NCI-H1417 treated with DMSO at 0.1 percent for 48 hours (cell line): ENCODE data around the gene CEP72.
"Not testable (repeated sequence)": the region's sequence is repeated elsewhere in the genome, so short reads cannot be mapped to it uniquely, and the experiment has no call there.

ENCODE experiments used
- DNase-seq: peaks from one replicate; lab custom pipeline; 2025; lab: John Stamatoyannopoulos, UW

The CEP72 gene

DNA sequence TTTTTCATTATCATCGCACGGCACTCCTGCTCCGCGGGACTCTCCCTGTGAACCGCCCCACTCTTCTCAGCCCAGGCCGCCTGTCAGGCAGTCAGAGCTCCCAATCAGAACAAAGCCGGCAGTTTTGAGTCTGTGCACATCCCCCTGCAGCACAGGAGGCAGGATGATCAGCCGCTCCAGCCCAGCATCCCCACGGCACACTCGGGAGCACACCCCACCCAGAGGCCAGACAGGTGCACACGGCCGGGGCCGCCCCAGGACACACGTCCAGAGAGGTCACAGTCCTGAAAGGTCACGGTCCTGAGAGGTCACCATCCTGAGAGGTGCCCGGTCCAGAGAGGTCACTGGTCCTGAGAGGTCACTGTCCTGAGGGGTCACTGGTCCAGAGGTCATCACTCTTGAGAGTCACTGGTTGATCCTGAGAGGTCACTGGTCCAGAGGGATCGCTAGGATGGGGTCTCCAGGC is 72.6 kb downstream of the CEP72 start:
- no peak for DNase-seq

GRCh38 chr5:685262-686171 is 73.4 kb downstream of the CEP72 start:
- no peak for DNase-seq

DNA sequence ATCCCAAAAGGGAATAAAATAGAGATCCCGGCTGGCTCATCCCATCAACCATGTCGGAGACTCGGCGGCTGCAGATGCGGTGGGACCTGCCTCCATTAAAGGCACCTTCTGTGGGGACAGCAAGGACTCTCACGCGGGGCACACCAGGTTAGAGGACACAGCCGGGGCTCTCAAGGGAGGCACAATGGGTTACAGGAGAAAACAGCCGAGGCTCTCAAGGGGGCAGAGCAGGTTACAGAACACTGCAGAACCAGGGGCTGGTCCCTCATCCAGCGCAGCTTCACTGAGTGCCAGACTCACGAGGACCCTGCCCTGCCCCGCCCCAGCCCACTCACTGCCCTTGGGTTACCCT is 74.0 kb downstream of the CEP72 start:
- not testable (repeated sequence) for DNase-seq

GRCh38 chr5:686936-687335 is 74.8 kb downstream of the CEP72 start:
- not testable (repeated sequence) for DNase-seq

- DNase-seq = not testable (repeated sequence)
These were observed 76.3 kb downstream of the CEP72 start for GRCh38 chr5:688348-689010.

- not testable (repeated sequence) for DNase-seq
These were observed 78.2 kb downstream of the CEP72 start for GRCh38 chr5:690293-690692.

GRCh38 chr5:691049-691448 is 78.9 kb downstream of the CEP72 start:
- DNase-seq = not testable (repeated sequence)

GRCh38 chr5:691817-692528 is 79.8 kb downstream of the CEP72 start:
- no peak for DNase-seq

- DNase-seq = not testable (repeated sequence)
These were observed 80.4 kb downstream of the CEP72 start for GRCh38 chr5:692529-693041.

DNA sequence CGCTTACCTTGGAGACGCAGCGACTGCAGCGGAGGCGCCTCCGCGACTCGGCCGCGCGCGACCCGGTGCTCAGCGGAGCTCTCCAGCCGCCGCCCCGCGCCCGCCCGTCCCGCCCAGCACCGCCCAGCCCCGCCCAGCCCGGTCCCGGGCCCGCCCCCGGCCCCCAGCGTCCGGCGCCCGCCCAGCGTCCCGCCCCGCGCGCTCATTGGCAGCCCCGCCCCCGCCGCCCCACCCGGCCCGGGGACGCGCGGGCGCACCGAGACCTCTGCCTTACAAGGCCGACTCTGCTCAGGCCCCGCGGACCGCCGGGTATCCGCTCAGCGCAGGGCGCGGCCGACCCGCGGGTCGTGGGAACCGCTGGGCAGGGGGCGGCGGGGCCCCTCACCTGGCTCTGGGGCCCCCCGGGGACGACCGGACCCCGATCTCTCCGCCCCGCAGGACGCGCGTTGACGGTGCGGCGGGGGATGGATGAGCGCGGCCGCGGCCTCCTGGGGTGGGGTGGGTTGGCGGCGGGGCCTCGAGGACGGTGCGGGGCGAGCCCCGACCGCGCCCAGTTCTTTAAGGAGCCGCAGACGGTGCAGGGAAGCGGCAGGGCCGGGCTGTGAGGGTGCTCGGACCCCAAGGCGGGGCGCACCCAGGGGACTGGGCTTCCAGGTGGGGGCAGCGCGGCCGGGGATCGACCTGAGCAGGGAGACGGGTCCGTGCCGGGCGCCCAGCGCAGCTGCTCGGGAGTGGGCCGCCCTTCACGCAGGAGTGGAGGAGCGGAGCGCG is 81.3 kb downstream of the CEP72 start, which contains the start of gene TPPP:
Gene TPPP (minus strand): TSS at position 82 of the 771 bp plus-strand sequence. CDS start 15,292 bp downstream, outside the sequence.
- not testable (repeated sequence) for DNase-seq

DNA sequence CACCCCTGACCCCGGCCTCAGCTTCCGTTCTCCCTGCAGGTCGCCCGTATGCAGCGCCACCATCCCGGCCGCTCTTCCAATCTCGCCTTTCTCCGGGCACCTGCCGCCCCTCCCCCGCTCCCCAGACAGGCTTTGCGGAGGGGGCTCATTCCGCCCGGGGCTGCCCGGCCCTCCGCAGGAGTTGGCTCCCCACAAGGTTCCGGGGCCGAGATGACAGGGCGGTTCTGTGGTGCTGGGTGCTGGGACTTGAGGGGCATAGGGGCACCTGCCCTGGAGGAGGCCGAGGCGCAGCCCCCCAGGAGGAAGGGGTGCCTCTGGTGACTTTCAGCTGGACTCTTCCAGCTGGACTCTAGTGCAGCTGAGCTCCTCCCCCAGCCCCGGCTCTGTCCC is 81.9 kb downstream of the CEP72 start:
- DNase-seq = not testable (repeated sequence)

- not testable (repeated sequence) for DNase-seq
These were observed 83.3 kb downstream of the CEP72 start for GRCh38 chr5:695475-695874.

DNA sequence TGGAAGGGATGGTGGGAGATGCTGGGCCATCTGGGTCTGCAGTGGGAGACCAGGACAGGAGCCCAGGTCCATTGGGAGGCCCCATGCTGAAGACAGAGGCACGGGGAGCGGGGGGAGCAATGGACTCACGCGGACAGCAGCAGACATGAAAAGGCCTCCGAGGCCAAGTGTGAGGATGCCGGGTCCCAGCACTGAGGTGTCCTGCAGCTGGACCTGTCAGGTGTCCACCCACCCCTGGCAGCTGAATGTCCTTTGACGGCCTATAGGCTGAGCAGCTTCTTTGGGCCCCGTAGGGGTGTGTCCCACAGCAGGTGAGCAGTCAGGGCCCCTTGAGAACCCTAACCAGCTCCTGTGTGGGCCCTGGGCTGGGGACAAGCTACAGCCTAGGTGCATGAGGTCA is 84.1 kb downstream of the CEP72 start:
- not testable (repeated sequence) for DNase-seq

DNA sequence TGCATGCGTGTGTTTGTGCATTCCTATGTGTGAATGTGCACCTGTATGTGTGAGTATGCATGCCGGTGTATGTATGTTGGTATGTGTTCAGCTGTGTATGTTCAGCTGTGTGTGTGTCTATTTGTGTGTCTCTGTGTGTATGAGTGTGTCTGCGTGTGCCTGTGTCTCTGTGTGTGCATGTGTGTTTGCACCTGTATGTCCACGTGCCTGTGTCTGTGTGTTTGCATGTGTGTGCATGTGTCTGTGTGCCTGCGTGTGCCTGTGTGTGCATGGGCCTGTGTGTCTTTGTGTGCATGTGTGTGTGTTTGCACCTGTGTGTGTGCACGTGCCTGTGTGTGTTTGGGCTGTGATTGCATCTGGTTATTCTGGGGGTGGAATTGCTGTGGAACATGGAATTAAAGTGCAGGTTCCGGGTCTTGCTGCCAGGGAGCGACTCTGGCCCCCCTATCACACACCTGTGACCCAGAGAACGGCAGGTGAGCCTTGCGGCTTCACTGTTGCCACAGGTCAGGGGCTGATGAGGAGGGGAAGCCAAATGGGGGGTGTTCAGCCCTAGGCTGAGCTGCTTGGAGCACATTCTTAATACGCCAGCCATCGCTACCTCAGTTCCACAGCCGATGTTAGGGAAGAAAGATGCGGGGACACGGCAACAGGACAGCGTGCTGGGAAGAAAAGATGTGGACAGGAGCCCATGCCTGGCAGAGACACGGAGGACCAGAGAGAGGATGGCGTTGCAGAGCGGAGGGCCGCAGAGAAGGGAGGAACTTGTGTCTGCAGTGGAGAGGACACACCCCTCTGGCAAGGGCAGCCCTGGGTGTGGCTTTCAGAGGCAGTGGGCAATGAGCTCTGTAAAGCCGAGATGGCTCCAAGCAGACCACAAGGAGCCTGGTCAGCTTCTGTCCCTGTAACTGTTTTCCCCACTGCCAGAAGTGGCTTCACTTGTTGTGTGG is 84.9 kb downstream of the CEP72 start:
- not testable (repeated sequence) for DNase-seq
